Ovary (tissue), 9 donors: ENCODE measurements around the gene RALGAPB. TPM values are rescaled to one million over a fixed set of nuclear protein-coding genes. Genes with fewer than 3 reads are reported as not detected.

ENCODE experiments used
- DNase-seq, 5 donors: peaks; one replicate each; pipeline ENCODE4 v3.0.0-alpha.2; 2019 to 2020
- H3K27ac ChIP-seq, 2 donors: fragments of 200-600 bp; one replicate each; pipeline versions ENCODE4 v1.5.1 to v1.8.0; 2019 to 2022
- H3K27me3 ChIP-seq: fragments of 200-600 bp; one replicate; pipeline ENCODE4 v1.8.0; 2022
- H3K36me3 ChIP-seq: fragments of 200-600 bp; sonication (generic); one replicate; pipeline ENCODE4 v1.5.1; 2019
- H3K4me1 ChIP-seq: one replicate; pipeline ENCODE4 v1.8.1; 2013; ENCODE audit warnings: mild to moderate bottlenecking, moderate library complexity; ENCODE audit not compliant: insufficient read depth
- H3K4me3 ChIP-seq: fragments of 200-600 bp; sonication (generic); one replicate; pipeline ENCODE4 v1.5.1; 2017
- H3K9me3 ChIP-seq, 2 donors: fragments of 200-600 bp in 1 of 2; sonication (generic) in 1 of 2; one replicate each; pipeline versions ENCODE4 v1.5.1 to v1.8.1; 2013 to 2019; ENCODE audit warnings: mild to moderate bottlenecking in 1 of 2, moderate library complexity in 1 of 2
- EP300 ChIP-seq: sonication (generic); formaldehyde crosslinking; IDR thresholded peaks from one replicate; pipeline ENCODE4 v1.6.1; 2017; ENCODE audit warnings: antibody characterized with exemption
- POLR2A ChIP-seq: fragments of 450-650 bp; IDR thresholded peaks from one replicate; pipeline ENCODE4 v1.6.1; 2017; ENCODE audit warnings: antibody characterized with exemption, mild to moderate bottlenecking, moderate library complexity
- WGBS, 3 donors: extraction: QIAGEN DNeasy Blood & Tissue Kit in 1 of 3; methylation state at CpG; one replicate each; pipeline versions ENCODE4 v1.1.5 to v1.1.7; 2013 to 2017; 5-methylcytosine and 5-hydroxymethylcytosine counted together
- intact Hi-C, 4 donors: fragments of 100-400 bp; cut with DNase I; formaldehyde crosslinking; loops; one replicate each; pipeline versions ENCODE4 v1.11.0 to v1.15.1; 2022 to 2023
- polyA plus RNA-seq, 2 donors: library from polyadenylated mRNA; stranded (reverse); fragments of 200-250 nt in 1 of 2; fragments of 350-450 nt in 1 of 2; fragmentation: Illumina TruSeq in 1 of 2; extraction: RNeasy Lipid Tissue Mini Kit (QIAGEN cat#74804) in 1 of 2; gene quantifications; one replicate each; pipeline ENCODE4 v1.2.3, GENCODE V29; 2013 to 2014
- total RNA-seq, 7 donors: library from RNA; depleted of rRNA in 2 of 7; stranded (reverse); fragments of >200 nt in 2 of 7; fragmentation: NEBNext Ultra II Directional in 3 of 7; extraction: Animal tissue kit (Norgen Biotek cat#: 25700) in 3 of 7; gene quantifications; one replicate each; pipeline versions ENCODE4 v1.1.0 to v1.2.4, GENCODE V29; 2016 to 2023
- TF ChIP-seq, protein P1 (sequence below), 3 donors: fragments of 450-650 bp in 2 of 3; fragments of 200-600 bp in 1 of 3; IDR thresholded peaks; one replicate each; pipeline versions ENCODE4 v1.5.1 to v1.8.0; 2016 to 2022; ENCODE audit warnings: antibody characterized with exemption in 3 of 3, mild to moderate bottlenecking in 1 of 3
- donor health status: DM: no; HTN: no; CAD: no; lungs with moderate emphysema.
- donor health status: DM: no; HTN: no; CAD: no.
- donor health status: Bipolar disorder and iron deficiency.
- donor health status: DM: yes; HTN: yes; CAD: no.
- donor health status: DM: no; HTN: no; CAD: no.
- donor health status: DM: yes; HTN: yes; CAD: no.

The RALGAPB gene
- total and polyA plus RNA-seq, 9 donors: 10.4 to 41.3 (median 30.0) TPM

DNA sequence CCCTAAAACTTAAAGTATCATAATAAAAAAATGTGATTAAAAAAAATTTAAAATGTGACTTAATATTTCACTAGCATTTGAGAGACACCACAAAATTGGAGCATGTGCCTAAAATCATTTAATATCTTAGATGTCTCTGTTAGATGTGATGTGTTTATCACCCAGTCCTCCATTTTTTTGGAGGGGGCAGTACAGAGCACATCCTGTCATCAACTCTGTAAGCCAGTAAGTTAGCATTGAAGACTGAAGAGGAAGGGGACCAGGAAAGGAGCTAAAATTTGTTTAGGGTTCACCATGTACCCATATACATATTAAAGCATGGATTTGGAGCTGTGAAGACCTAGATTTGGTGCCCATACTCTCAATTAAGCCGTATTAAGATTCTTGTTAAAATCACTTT lies 77.6 kb downstream of the RALGAPB start:
- H3K9me3 ChIP-seq: no peaks in the 10 kb centered on the region
- no peaks in the 10 kb centered on the region for H3K27me3 ChIP-seq
- intact Hi-C loops: no loop called here
- DNase-seq: no peak
- no peaks in the 10 kb centered on the region for H3K36me3 ChIP-seq
- 97 to 100% (median 100%) methylated on average over 1 of the region's 1 CpG for WGBS, 3 donors
- H3K4me3 ChIP-seq: no peak overlapping the region
- TF ChIP-seq, protein P1, sequence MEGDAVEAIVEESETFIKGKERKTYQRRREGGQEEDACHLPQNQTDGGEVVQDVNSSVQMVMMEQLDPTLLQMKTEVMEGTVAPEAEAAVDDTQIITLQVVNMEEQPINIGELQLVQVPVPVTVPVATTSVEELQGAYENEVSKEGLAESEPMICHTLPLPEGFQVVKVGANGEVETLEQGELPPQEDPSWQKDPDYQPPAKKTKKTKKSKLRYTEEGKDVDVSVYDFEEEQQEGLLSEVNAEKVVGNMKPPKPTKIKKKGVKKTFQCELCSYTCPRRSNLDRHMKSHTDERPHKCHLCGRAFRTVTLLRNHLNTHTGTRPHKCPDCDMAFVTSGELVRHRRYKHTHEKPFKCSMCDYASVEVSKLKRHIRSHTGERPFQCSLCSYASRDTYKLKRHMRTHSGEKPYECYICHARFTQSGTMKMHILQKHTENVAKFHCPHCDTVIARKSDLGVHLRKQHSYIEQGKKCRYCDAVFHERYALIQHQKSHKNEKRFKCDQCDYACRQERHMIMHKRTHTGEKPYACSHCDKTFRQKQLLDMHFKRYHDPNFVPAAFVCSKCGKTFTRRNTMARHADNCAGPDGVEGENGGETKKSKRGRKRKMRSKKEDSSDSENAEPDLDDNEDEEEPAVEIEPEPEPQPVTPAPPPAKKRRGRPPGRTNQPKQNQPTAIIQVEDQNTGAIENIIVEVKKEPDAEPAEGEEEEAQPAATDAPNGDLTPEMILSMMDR (IDR thresholded peaks at IDR 0.05): no peak
- TF ChIP-seq EP300 (no peak), POLR2A (no peak)
- no peak overlapping the region for H3K27ac ChIP-seq
- H3K4me1 ChIP-seq: no peaks in the 10 kb centered on the region

GRCh38 chr20:38551056-38551626 lies 78.5 kb downstream of the RALGAPB start:
- Histone ChIP-seq H3K27ac (no peak overlapping the region), H3K4me3 (no peak overlapping the region), H3K36me3 (no peaks in the 10 kb centered on the region), H3K9me3 (no peaks in the 10 kb centered on the region), H3K4me1 (no peaks in the 10 kb centered on the region), H3K27me3 (no peaks in the 10 kb centered on the region)
- no peak for DNase-seq
- WGBS, 3 donors: 92 to 95% (median 94%) methylated on average over 7 of the region's 7 CpGs
- intact Hi-C loops: no loop called here
- TF ChIP-seq EP300 (no peak), POLR2A (no peak)
- TF ChIP-seq, protein P1 (IDR thresholded peaks at IDR 0.05): no peak

- WGBS, 3 donors: 98 to 100% (median 98%) methylated on average over 2 of the region's 2 CpGs
- Histone ChIP-seq H3K36me3 (no peaks in the 10 kb centered on the region), H3K27ac (no peak overlapping the region), H3K27me3 (no peaks in the 10 kb centered on the region), H3K4me3 (no peak overlapping the region), H3K9me3 (no peaks in the 10 kb centered on the region), H3K4me1 (no peaks in the 10 kb centered on the region)
- intact Hi-C loops: no loop called here
- TF ChIP-seq, protein P1 (IDR thresholded peaks at IDR 0.05): no peak
- TF ChIP-seq EP300 (no peak), POLR2A (no peak)
- DNase-seq: no peak
Observed at GRCh38 chr20:38554986-38555385, 82.3 kb downstream of the RALGAPB start.

- TF ChIP-seq, protein P1 (IDR thresholded peaks at IDR 0.05): no peak
- TF ChIP-seq EP300 (no peak), POLR2A (no peak)
- Histone ChIP-seq H3K36me3 (no peaks in the 10 kb centered on the region), H3K27me3 (no peaks in the 10 kb centered on the region), H3K4me1 (no peaks in the 10 kb centered on the region), H3K9me3 (no peaks in the 10 kb centered on the region), H3K27ac (no peak overlapping the region), H3K4me3 (no peak overlapping the region)
- no peak for DNase-seq
- intact Hi-C loops: no loop called here
Observed at GRCh38 chr20:38555395-38555794, 82.8 kb downstream of the RALGAPB start.
